ENCODE data around the gene SAMD9. TPM values are rescaled to one million over a fixed set of nuclear protein-coding genes. Genes with fewer than 3 reads are reported as not detected.
"Not testable (repeated sequence)": the region's sequence is repeated elsewhere in the genome, so short reads cannot be mapped to it uniquely, and the experiment has no call there.

SAMD9 gene
- total RNA-seq, 1 donor from 2014 or later, result 15.0 TPM

GRCh38 chr7:93140582-93141191 lies 22.9 kb upstream of the SAMD9 start:
- H3K9me3 Mint-ChIP-seq (ENCODE audit: unreplicated experiment), result peaks cover 5% of the 10 kb centered on the region
- no peak overlapping the region for H3K27ac Mint-ChIP-seq (ENCODE audit: unreplicated experiment)
- TF ChIP-seq CTCF (IDR thresholded peaks at IDR 0.05), result no peak
- no peaks in the 10 kb centered on the region for H3K27me3 Mint-ChIP-seq (ENCODE audit: unreplicated experiment)
- H3K4me1 Mint-ChIP-seq (ENCODE audit: unreplicated experiment), result no peaks in the 10 kb centered on the region
- peaks cover 31% of the 10 kb centered on the region for H3K36me3 Mint-ChIP-seq (ENCODE audit: unreplicated experiment)
- no peak overlapping the region for H3K4me3 Mint-ChIP-seq (ENCODE audit: unreplicated experiment)
- DNase-seq (ENCODE audit: extremely low spot score, unreplicated experiment), result no peak

- Mint-ChIP-seq H3K9me3 (ENCODE audit: unreplicated experiment) (peaks cover 18% of the 10 kb centered on the region), H3K27ac (ENCODE audit: unreplicated experiment) (no peak overlapping the region), H3K4me3 (ENCODE audit: unreplicated experiment) (no peak overlapping the region), H3K36me3 (ENCODE audit: unreplicated experiment) (peaks cover 41% of the 10 kb centered on the region), H3K4me1 (ENCODE audit: unreplicated experiment) (no peaks in the 10 kb centered on the region), H3K27me3 (ENCODE audit: unreplicated experiment) (peaks cover 4% of the 10 kb centered on the region)
- TF ChIP-seq CTCF (IDR thresholded peaks at IDR 0.05), result no peak
- no peak for DNase-seq (ENCODE audit: extremely low spot score, unreplicated experiment)
These were observed 20.8 kb upstream of the SAMD9 start for GRCh38 chr7:93138576-93138975.

- Mint-ChIP-seq H3K27me3 (ENCODE audit: unreplicated experiment) (peaks cover 5% of the 10 kb centered on the region), H3K9me3 (ENCODE audit: unreplicated experiment) (peaks cover 42% of the 10 kb centered on the region), H3K27ac (ENCODE audit: unreplicated experiment) (no peak overlapping the region), H3K36me3 (ENCODE audit: unreplicated experiment) (peaks cover 38% of the 10 kb centered on the region), H3K4me1 (ENCODE audit: unreplicated experiment) (no peaks in the 10 kb centered on the region), H3K4me3 (ENCODE audit: unreplicated experiment) (no peak overlapping the region)
- no peak for TF ChIP-seq CTCF (IDR thresholded peaks at IDR 0.05)
- no peak for DNase-seq (ENCODE audit: extremely low spot score, unreplicated experiment)
These were observed 15.2 kb upstream of the SAMD9 start for GRCh38 chr7:93133005-93133404.

GRCh38 chr7:93132216-93132615 lies 14.4 kb upstream of the SAMD9 start:
- DNase-seq (ENCODE audit: extremely low spot score, unreplicated experiment), result no peak
- Mint-ChIP-seq H3K27ac (ENCODE audit: unreplicated experiment) (no peak overlapping the region), H3K36me3 (ENCODE audit: unreplicated experiment) (peaks cover 37% of the 10 kb centered on the region), H3K9me3 (ENCODE audit: unreplicated experiment) (peaks cover 41% of the 10 kb centered on the region), H3K4me1 (ENCODE audit: unreplicated experiment) (no peaks in the 10 kb centered on the region), H3K4me3 (ENCODE audit: unreplicated experiment) (no peak overlapping the region), H3K27me3 (ENCODE audit: unreplicated experiment) (peaks cover 5% of the 10 kb centered on the region)
- TF ChIP-seq CTCF (IDR thresholded peaks at IDR 0.05), result no peak

GRCh38 chr7:93126954-93127353 lies 9.2 kb upstream of the SAMD9 start:
- H3K4me1 Mint-ChIP-seq (ENCODE audit: unreplicated experiment); DNase-seq (ENCODE audit: extremely low spot score, unreplicated experiment); H3K36me3 Mint-ChIP-seq (ENCODE audit: unreplicated experiment); H3K27ac Mint-ChIP-seq (ENCODE audit: unreplicated experiment); H3K4me3 Mint-ChIP-seq (ENCODE audit: unreplicated experiment): not testable (repeated sequence)
- Mint-ChIP-seq H3K27me3 (ENCODE audit: unreplicated experiment) (peaks cover 21% of the 10 kb centered on the region), H3K9me3 (ENCODE audit: unreplicated experiment) (peaks cover 32% of the 10 kb centered on the region)

GRCh38 chr7:93123532-93123931 lies 5.8 kb upstream of the SAMD9 start:
- H3K4me1 Mint-ChIP-seq (ENCODE audit: unreplicated experiment), result peaks cover 17% of the 10 kb centered on the region
- H3K27ac Mint-ChIP-seq (ENCODE audit: unreplicated experiment); H3K36me3 Mint-ChIP-seq (ENCODE audit: unreplicated experiment); H3K4me3 Mint-ChIP-seq (ENCODE audit: unreplicated experiment); H3K9me3 Mint-ChIP-seq (ENCODE audit: unreplicated experiment); DNase-seq (ENCODE audit: extremely low spot score, unreplicated experiment): not testable (repeated sequence)
- H3K27me3 Mint-ChIP-seq (ENCODE audit: unreplicated experiment), result peaks cover 19% of the 10 kb centered on the region

All from osteocyte (in vitro differentiated cells).